Iris pigment epithelial cell (primary cell): ENCODE results near the gene ELP2.

Experiments used
- DNase-seq: peaks from one replicate; pipeline ENCODE4 v3.0.0-alpha.2; 2011; ENCODE audit warnings: low read depth

Gene ELP2

GRCh38 chr18:36126668-36127067, 3.0 kb upstream of the ELP2 start:
- no peak for DNase-seq

DNA sequence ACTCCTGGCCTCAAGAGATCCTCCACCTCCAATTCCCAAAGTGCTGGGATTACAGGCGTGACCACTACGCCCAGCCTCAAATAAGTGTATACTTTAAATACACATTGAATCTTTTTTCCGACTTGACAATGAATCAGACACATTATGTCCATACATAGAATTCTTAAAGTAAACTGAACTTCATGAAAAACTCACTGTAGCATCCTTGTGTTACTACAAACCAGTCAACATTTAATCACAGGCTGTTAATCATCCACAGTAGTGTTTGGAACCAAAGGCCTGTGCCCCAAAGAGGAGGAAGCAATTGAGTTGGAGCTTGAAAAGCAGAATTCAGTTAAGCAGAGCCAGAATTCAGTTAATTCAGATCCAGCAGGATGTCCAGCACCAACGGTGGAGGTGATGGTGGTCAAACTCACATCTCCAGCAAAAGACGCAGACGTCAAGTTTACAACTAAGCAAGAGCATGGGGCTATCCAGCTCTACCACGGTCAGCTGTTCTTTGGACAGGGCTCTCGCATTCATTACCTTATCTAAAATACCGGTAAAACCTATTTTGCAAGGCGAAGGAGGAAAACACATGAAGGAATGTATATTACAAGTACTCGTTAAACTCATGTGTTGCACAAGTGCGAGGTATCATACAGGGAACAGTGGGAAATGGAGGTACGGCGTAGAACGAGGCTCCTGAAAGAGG, 1.7 kb upstream of the ELP2 start:
- peak; percentile 24 for DNase-seq

DNA sequence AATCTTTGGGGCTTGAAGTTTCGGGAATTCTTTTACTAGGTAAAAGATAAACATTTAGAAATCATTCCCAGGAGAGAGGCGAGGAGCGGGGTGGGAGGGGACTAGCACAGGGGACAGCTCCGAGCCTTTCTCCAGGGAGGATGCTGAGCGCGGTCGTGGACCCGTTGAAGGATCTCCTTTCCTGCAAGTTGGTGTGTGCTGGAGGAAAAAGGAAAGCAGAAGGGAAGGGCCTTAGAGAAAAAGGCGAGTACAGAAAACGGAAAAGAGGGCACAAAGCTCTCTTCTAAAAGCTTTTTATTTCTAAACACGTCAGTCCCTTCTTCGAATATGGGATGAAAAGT, 1.2 kb upstream of the ELP2 start:
- peak; percentile 38 for DNase-seq

DNA sequence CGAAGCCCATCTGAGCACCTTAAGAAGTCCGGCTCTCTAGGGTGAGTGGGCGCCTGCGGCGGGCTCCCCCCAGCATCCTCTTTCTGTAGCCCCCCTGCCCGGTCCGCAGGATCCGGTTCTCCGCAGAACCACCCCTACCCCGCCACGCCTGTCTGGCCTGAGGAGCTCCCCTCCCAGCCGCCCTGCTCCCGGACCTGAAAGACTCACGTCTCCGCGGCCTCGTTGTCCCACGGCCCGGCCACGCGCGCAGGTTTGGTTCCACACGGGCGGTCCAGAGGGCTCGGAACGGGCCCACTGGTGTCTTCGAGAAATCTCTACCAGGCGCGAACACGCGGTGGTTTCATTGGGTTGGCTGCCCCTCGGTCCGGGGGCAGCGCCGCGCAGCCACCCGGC, 796 bp upstream of the ELP2 start:
- DNase-seq, result no peak

DNA sequence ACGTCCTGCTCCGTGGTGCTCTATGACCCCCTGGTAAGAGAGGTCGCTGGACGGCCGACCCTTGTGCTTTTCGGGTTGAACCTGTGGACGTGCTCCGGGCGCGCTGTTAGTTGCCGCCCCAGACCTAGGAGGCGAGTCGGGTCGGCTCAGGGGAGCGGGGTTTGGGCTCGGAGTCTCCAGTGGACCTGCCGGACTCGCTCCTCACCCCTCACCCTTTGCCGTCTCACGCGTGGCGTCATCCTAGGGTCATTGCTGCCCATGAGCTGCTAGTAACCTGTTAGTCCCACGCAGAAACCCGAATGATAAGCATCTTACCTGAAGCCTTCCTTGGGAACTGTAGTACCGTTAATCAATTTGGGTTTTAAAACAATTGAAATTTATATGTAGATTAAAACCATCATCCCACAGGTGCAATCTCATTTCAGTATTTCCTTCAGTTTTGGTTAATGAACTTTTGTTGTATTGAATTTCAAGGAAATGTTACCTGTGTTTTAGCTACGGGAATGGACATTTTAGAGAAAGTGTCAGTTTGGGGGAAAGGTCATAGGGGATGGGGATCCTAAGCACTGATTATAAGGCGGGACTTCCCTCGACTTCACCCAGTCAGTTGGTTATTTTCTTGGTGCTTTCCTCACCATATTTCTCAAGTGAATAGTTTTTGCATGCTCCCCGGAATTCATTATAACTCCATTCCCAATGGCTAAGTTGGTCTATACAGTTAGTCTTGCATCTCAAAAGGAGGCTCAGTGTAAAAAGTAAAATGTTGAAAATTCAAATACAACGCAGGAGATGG, 536 bp downstream of the ELP2 start:
- peak; percentile 9 for DNase-seq

DNA sequence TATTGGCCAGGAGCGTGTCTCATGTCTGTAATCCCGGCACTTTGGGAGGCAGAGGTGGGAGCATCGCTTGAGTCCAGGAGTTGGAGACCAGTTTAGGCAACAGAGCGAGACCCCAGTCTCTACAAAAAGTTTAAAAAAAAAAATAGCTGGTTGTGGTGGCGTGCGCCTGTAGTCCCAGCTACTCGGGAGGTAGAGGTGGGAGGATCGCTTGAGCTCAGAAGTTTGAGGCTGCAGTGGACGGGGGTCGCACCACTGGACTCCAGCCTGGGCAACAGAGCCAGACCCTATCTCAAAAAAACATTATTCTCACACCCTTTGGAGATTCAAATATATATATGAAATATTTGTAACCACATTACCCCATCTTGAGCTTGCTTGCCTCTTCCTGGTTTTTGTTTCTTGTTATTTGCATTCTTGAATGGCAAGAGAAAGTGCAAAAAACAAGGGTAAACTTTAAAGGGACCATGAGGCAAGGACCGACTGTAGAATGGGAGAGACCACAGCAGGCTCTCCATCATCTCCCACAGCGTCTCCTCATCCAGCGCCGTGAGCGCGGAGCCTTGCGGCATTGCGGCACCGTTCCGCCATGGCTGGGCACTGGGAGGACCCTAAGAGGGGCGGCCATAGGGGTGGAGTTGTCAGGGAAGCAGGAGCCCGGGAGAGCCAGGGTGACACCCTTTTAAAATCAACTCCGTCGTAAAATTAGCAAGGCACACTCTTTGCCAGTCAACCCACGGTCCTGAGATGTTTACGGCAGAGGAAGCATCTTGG, 1.4 kb downstream of the ELP2 start:
- DNase-seq, result no peak

- no peak for DNase-seq
Observed at GRCh38 chr18:36131692-36132483, 2.2 kb downstream of the ELP2 start.

DNA sequence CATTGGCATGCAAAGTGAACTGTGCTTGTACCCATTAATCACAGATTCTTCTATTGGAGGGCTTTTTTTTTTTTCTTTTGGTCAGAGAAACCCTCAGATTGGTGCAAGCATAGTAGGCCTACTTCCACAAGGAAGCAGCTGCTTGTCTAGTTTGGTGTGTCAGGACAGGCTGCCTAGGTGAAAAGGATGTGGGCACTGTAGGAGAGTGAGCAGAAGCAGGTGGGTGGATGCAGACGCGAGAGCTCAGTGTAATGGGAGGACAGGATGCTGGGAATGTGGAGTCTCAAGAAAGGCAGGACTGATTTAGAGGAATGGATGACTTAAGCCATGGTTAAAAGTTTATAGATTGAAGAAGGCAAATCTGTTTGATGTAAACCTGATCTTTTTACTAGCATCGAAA, 3.1 kb downstream of the ELP2 start:
- DNase-seq, result no peak

- DNase-seq, result no peak
Observed at GRCh38 chr18:36135264-36135663, 5.6 kb downstream of the ELP2 start.

GRCh38 chr18:36139245-36139644, 9.5 kb downstream of the ELP2 start:
- DNase-seq, result no peak

- no peak for DNase-seq
Observed at GRCh38 chr18:36141576-36141975, 11.9 kb downstream of the ELP2 start.

DNA sequence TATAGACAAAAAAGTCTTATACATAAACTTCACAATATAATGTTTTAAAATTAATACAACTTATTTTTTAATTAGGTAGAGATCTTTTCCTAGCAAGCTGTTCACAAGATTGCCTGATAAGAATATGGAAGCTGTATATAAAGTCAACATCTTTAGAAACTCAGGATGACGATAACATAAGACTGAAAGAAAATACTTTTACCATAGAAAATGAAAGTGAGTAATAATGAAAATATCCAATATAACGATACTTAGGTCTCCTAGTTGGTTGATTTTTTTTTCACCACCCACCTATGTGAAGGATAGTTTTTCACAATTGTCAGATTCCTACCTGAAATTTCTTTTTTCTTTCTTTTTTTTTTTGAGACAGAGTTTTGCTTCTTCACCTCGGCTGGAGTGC, 13.1 kb downstream of the ELP2 start:
- no peak for DNase-seq

- no peak for DNase-seq
Observed at GRCh38 chr18:36143391-36143790, 13.7 kb downstream of the ELP2 start.

- DNase-seq, result no peak
Observed at GRCh38 chr18:36149514-36150289, 20.0 kb downstream of the ELP2 start.

DNA sequence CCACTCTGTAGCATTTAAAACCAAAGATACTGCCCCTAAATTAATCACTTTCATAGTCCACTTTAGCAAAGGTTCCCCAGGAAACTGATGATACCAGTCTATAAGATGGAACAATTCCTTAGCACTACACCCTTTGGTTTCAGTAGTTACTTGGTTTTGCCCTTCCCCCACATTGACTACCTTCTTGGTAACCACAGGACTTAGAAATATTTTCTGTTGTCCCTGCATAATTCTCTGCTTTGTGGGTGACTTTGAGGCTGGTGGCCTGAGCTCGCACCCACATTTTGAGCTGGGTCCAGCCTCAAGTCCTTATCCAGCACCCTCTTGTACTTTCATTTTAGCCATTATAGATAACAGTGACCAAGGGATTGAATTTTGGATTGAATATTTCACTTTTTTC, 23.1 kb downstream of the ELP2 start:
- DNase-seq, result no peak

- peak; percentile 18 for DNase-seq
Observed at GRCh38 chr18:36153203-36153602, 23.5 kb downstream of the ELP2 start.

- no peak for DNase-seq
Observed at GRCh38 chr18:36153771-36154170, 24.1 kb downstream of the ELP2 start.

DNA sequence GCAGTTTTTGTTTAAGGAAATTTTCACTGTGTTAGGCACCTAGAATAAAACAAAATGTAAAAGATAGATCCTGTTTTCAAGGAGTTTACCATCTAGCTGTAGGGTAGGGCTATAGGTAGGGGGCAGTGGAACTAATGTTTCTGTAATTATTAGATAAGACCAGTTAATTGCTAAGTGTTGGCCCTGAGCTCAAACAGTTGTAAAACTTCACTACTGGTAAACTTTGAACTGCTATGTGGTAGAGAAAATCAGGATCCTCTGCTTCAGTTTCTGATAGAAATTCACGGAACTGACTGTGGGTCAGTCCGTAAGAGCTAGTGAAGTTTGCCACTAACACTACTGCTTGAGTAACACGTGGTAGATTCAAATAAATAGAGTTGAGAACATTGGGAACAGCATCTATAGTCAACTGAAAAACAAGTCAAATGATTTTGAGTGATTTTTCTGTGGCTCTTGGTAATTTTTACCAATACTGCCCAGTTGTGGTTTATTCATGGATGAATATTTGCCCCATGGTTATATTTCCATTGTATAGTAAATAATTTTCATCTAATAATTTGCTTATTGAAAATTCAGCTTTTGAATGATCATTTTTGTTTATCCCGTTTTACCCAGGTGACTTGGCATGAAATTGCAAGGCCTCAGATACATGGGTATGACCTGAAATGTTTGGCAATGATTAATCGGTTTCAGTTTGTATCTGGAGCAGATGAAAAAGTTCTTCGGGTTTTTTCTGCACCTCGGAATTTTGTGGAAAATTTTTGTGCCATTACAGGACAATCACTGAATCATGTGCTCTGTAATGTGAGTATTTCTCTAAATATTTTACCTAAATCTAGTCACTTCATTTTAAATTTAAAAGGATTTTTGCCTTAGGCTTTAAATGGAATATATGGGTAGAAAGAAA, 26.4 kb downstream of the ELP2 start:
- DNase-seq, result peak; percentile 12

- peak; percentile 9 for DNase-seq
Observed at GRCh38 chr18:36157441-36157840, 27.7 kb downstream of the ELP2 start.

- DNase-seq, result peak; percentile 89
Observed at GRCh38 chr18:36158266-36158867, 28.7 kb downstream of the ELP2 start.
